Upper lobe of right lung (tissue), 1 donor: ENCODE measurements around the gene SLC13A3. TPM values are rescaled to one million over a fixed set of nuclear protein-coding genes. Genes with fewer than 3 reads are reported as not detected.

Experiments used
- ATAC-seq: fragments of 200-7000 bp; cut with Tn5 transposase; one replicate; pipeline ENCODE4 v1.9.1; 2020; ENCODE audit warnings: mild to moderate bottlenecking, moderate library complexity
- DNase-seq: peaks from one replicate; pipeline ENCODE4 v3.0.0-alpha.2; 2020
- H3K27ac ChIP-seq: fragments of 200-600 bp; one replicate; pipeline ENCODE4 v1.8.0; 2022
- H3K27me3 ChIP-seq: fragments of 200-600 bp; one replicate; pipeline ENCODE4 v1.8.0; 2022; ENCODE audit warnings: mild to moderate bottlenecking
- H3K36me3 ChIP-seq: fragments of 200-600 bp; one replicate; pipeline ENCODE4 v1.8.0; 2022
- H3K4me1 ChIP-seq: fragments of 200-600 bp; one replicate; pipeline ENCODE4 v1.8.0; 2022
- H3K4me3 ChIP-seq: fragments of 200-600 bp; one replicate; pipeline ENCODE4 v1.8.0; 2022; ENCODE audit warnings: mild to moderate bottlenecking
- H3K9me3 ChIP-seq: fragments of 200-600 bp; one replicate; pipeline ENCODE4 v1.8.0; 2022
- intact Hi-C: fragments of 100-400 bp; cut with DNase I; formaldehyde crosslinking; loops from one replicate; pipeline ENCODE4 v1.11.0; 2022
- total RNA-seq: library from RNA; stranded (reverse); fragmentation: NEBNext Ultra II Directional; extraction: Animal tissue kit (Norgen Biotek cat#: 25700); gene quantifications from one replicate; pipeline ENCODE4 v1.2.1, GENCODE V29; 2021
- TF ChIP-seq, protein P1 (sequence below): fragments of 200-600 bp; IDR thresholded peaks from one replicate; pipeline ENCODE4 v1.8.0; 2022; ENCODE audit warnings: antibody characterized with exemption
- donor health status: DM: no; HTN: yes; CAD: no; lungs with severe emphysema.

Gene SLC13A3
- total RNA-seq, 1 donor from 2014 or later, result 1.6 TPM

DNA sequence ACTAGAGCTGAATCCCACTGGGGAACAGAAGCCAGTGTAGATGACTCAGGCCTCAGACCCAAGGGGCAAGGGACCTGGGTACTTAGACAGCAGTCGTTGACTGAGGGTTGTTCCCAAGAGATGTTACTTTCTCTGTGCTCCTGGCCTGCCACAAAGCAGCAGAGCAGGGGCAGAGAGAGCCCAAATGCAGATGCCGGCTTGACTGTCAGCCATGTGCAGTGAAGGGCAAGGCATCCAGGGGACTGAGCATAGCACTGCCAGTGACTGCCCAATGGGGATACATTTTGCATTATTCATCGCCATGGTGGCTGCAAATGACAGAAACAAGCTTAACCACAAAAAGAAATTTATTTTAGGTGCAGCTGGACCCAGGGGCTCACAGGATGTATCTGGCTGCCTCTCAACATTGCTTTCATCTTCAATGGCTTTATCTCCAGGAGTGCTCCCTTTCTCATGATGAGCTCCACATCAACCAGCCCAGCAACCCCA, 45.6 kb upstream of the SLC13A3 start:
- intact Hi-C loops, result no loop called here
- ATAC-seq, result no peak
- TF ChIP-seq, protein P1, sequence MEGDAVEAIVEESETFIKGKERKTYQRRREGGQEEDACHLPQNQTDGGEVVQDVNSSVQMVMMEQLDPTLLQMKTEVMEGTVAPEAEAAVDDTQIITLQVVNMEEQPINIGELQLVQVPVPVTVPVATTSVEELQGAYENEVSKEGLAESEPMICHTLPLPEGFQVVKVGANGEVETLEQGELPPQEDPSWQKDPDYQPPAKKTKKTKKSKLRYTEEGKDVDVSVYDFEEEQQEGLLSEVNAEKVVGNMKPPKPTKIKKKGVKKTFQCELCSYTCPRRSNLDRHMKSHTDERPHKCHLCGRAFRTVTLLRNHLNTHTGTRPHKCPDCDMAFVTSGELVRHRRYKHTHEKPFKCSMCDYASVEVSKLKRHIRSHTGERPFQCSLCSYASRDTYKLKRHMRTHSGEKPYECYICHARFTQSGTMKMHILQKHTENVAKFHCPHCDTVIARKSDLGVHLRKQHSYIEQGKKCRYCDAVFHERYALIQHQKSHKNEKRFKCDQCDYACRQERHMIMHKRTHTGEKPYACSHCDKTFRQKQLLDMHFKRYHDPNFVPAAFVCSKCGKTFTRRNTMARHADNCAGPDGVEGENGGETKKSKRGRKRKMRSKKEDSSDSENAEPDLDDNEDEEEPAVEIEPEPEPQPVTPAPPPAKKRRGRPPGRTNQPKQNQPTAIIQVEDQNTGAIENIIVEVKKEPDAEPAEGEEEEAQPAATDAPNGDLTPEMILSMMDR, result no peak

GRCh38 chr20:46695892-46696291, 44.6 kb upstream of the SLC13A3 start:
- H3K27me3 ChIP-seq, result peaks cover 6% of the 10 kb centered on the region
- DNase-seq (no peak), ATAC-seq (no peak)
- no peaks in the 10 kb centered on the region for H3K4me1 ChIP-seq
- no peak overlapping the region for H3K4me3 ChIP-seq
- no peaks in the 10 kb centered on the region for H3K9me3 ChIP-seq
- H3K27ac ChIP-seq, result no peak overlapping the region
- TF ChIP-seq, protein P1, result no peak
- intact Hi-C loops, result no loop called here
- no peaks in the 10 kb centered on the region for H3K36me3 ChIP-seq

More for the DNA sequence above, 45.6 kb upstream of the SLC13A3 start:
- Histone ChIP-seq H3K27ac (no peak overlapping the region), H3K4me1 (no peaks in the 10 kb centered on the region), H3K27me3 (peaks cover 6% of the 10 kb centered on the region), H3K36me3 (no peaks in the 10 kb centered on the region), H3K4me3 (no peak overlapping the region), H3K9me3 (no peaks in the 10 kb centered on the region)
- no peak for DNase-seq

- H3K4me3 ChIP-seq, result no peak overlapping the region
- TF ChIP-seq, protein P1, result no peak
Measured at GRCh38 chr20:46694484-46694883, 43.2 kb upstream of the SLC13A3 start.

GRCh38 chr20:46691196-46691595, 39.9 kb upstream of the SLC13A3 start:
- H3K36me3 ChIP-seq, result peaks cover 6% of the 10 kb centered on the region
- ATAC-seq (no peak), DNase-seq (no peak)
- intact Hi-C loops, result no loop called here
- H3K4me1 ChIP-seq, result peaks cover 28% of the 10 kb centered on the region
- no peaks in the 10 kb centered on the region for H3K9me3 ChIP-seq
- H3K4me3 ChIP-seq, result no peak overlapping the region
- TF ChIP-seq, protein P1, result no peak
- no peaks in the 10 kb centered on the region for H3K27me3 ChIP-seq
- H3K27ac ChIP-seq, result no peak overlapping the region

More at GRCh38 chr20:46694484-46694883, 43.2 kb upstream of the SLC13A3 start:
- intact Hi-C loops, result no loop called here
- H3K4me1 ChIP-seq, result peaks cover 5% of the 10 kb centered on the region
- no peak for DNase-seq
- ATAC-seq, result peak; percentile 50
- no peak overlapping the region for H3K27ac ChIP-seq
- H3K9me3 ChIP-seq, result no peaks in the 10 kb centered on the region
- no peaks in the 10 kb centered on the region for H3K27me3 ChIP-seq
- no peaks in the 10 kb centered on the region for H3K36me3 ChIP-seq

DNA sequence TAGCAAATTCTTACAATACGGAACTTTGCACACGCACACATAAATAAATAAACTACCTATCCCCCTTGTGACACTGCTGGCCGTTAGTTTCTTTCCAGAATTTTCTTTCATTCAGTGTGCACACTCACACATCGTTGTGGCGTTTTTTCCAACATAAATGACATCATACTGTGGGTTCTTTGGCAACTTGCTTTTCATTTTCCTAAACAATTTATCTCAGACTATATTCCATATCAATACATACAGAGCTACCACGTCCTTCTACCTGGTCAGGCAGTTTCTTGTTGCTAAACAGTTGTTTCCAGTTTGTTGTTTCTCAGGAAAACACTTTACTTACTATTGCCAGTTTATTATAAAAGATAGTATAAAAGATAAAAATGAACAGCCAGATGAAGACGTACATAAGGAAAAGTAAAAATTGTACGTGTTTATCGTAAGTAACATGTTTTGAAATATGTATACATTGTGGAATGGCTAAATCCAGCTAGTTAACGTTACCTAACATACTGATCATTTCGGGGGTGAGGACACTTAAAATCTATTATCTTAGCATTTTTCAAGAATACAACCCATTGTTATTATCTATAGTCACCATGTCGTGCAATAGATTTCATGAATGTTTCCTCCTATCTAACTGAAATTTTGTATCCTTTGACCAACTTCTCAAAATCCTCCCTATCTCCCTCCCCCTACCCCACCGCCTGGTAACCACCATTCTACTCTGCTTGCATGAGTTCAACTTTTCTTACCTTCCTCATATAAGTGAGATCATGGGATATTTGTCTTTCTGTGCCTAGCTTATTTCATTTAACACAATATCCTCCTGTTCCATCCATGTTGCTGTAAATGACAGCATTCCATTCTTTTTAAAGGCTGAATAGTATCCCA, 39.2 kb upstream of the SLC13A3 start:
- DNase-seq (no peak), ATAC-seq (no peak)
- no peaks in the 10 kb centered on the region for H3K27me3 ChIP-seq
- intact Hi-C loops, result no loop called here
- no peaks in the 10 kb centered on the region for H3K9me3 ChIP-seq
- peaks cover 13% of the 10 kb centered on the region for H3K36me3 ChIP-seq
- TF ChIP-seq, protein P1, result no peak
- H3K4me3 ChIP-seq, result peak overlapping the region; percentile 94
- peaks cover 28% of the 10 kb centered on the region for H3K4me1 ChIP-seq
- peak overlapping the region; percentile 85 for H3K27ac ChIP-seq
